Sigmoid colon (tissue), 7 donors: ENCODE measurements around the gene UBE2Q1. TPM values are rescaled to one million over a fixed set of nuclear protein-coding genes. Genes with fewer than 3 reads are reported as not detected.

Source experiments
- DNase-seq: peaks from one replicate; pipeline ENCODE4 v3.0.0-alpha.2; 2019
- H3K27ac ChIP-seq, 4 donors: fragments of 200-600 bp; sonication (generic); one replicate each; pipeline ENCODE4 v1.5.1; 2016 to 2019; ENCODE audit warnings: mild to moderate bottlenecking in 1 of 4
- H3K27me3 ChIP-seq, 3 donors: fragments of 200-600 bp; sonication (generic); one replicate each; pipeline ENCODE4 v1.5.1; 2019; ENCODE audit warnings: mild to moderate bottlenecking in 1 of 3
- H3K36me3 ChIP-seq, 4 donors: fragments of 200-600 bp; sonication (generic); one replicate each; pipeline ENCODE4 v1.5.1; 2016 to 2019
- H3K4me1 ChIP-seq, 4 donors: fragments of 200-600 bp; sonication (generic); one replicate each; pipeline ENCODE4 v1.5.1; 2017 to 2019
- H3K4me3 ChIP-seq, 4 donors: fragments of 200-600 bp; sonication (generic); one replicate each; pipeline ENCODE4 v1.5.1; 2017 to 2019; ENCODE audit warnings: mild to moderate bottlenecking in 2 of 4, moderate library complexity in 1 of 4
- H3K9me3 ChIP-seq, 4 donors: fragments of 200-600 bp in 3 of 4; sonication (generic) in 3 of 4; one replicate each; pipeline versions ENCODE4 v1.5.1 to v1.6.1; 2013 to 2019
- EP300 ChIP-seq, 4 donors: sonication (generic); formaldehyde crosslinking; IDR thresholded peaks; one replicate each; pipeline ENCODE4 v1.6.1; 2017; ENCODE audit warnings: antibody characterized with exemption in 4 of 4
- POLR2A ChIP-seq, 2 donors: fragments of 450-650 bp; IDR thresholded peaks; one replicate each; pipeline ENCODE4 v1.6.1; 2016; ENCODE audit warnings: antibody characterized with exemption in 2 of 2, mild to moderate bottlenecking in 2 of 2, moderate library complexity in 2 of 2
- POLR2AphosphoS5 ChIP-seq, 4 donors: sonication (generic); formaldehyde crosslinking; IDR thresholded peaks; one replicate each; pipeline ENCODE4 v1.6.1; 2017; ENCODE audit warnings: antibody characterized with exemption in 4 of 4
- WGBS, 2 donors: extraction: QIAGEN DNeasy Blood & Tissue Kit; methylation state at CpG; one replicate each; pipeline ENCODE4 v1.1.7; 2013; 5-methylcytosine and 5-hydroxymethylcytosine counted together
- intact Hi-C: fragments of 100-400 bp; cut with DNase I; formaldehyde crosslinking; loops from one replicate; pipeline ENCODE4 v1.15.1; 2023
- polyA plus RNA-seq, 3 donors: library from polyadenylated mRNA; stranded (reverse); fragments of 200-250 nt; gene quantifications; one replicate each; pipeline ENCODE4 v1.2.3, GENCODE V29; 2013
- total RNA-seq, 4 donors: library from RNA; depleted of rRNA; stranded (reverse); fragments of >200 nt; gene quantifications; one replicate each; pipeline ENCODE4 v1.1.0, GENCODE V29; 2016
- TF ChIP-seq, protein P1 (sequence below), 4 experiments: fragments of 450-650 bp in 3 of 4; fragments of 200-600 bp in 1 of 4; IDR thresholded peaks; one replicate each; pipeline ENCODE4 v1.5.1; 2016 to 2019; ENCODE audit warnings: antibody characterized with exemption in 4 of 4, mild to moderate bottlenecking in 3 of 4, moderate library complexity in 2 of 4
- donor health status: healthy with polysubstance abuse.
- donor health status: Bipolar disorder and iron deficiency.
- donor health status: healthy.

Gene UBE2Q1
- total and polyA plus RNA-seq, 7 donors = 15.1 to 40.7 (median 18.9) TPM

DNA sequence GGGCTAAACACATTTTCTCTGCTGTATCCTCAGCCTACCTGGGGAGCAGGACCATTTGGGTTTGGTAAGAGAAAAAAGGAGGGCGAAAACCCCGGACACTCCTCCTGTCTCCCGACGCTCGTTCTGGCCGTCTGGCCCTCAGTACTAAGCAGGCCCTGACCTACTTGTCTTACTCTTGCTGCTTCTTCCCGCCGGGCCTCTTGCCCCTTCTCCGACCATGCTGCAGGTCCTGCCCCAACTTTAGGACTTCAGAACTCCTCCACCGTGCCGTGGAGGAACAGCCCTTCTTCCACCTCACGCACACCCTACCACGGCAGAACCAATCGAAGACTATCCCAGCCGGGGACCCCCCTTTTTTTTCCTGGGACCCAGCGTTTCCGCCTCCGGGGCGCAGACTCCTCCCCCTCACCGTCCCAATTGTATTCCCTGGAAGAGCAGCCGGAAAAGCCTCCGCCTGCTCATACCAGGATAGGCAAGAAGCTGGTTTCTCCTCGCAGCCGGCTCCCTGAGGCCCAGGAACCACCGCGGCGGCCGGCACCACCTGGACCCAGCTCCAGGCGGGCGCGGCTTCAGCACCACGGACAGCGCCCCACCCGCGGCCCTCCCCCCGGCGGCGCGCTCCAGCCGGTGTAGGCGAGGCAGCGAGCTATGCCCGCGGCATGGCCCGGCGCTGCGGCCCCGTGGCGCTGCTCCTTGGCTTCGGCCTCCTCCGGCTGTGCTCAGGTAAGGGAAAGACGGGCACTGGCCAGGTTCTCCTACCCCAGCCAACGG lies 9.1 kb upstream of the UBE2Q1 start, which contains the start of gene CHRNB2:
Gene CHRNB2, plus strand, starts transcription at position 393 of the 771 bp plus-strand sequence. Its CDS starts 267 bp downstream, at position 660.
- Histone ChIP-seq H3K4me1 (peaks cover 0 to 10% (median 8%) of the 10 kb centered on the region in 4 donors), H3K36me3 (no peaks in the 10 kb centered on the region), H3K27ac (no peak within 1 kb of the TSS), H3K4me3 (peak within 1 kb of the TSS in 1 of 4 donors; percentile 17), H3K9me3 (no peaks in the 10 kb centered on the region), H3K27me3 (peaks cover 0 to 18% (median 9%) of the 10 kb centered on the region in 3 donors)
- TF ChIP-seq POLR2AphosphoS5 (IDR thresholded peaks at IDR 0.05) (no peak), EP300 (IDR thresholded peaks at IDR 0.05) (no peak), POLR2A (IDR thresholded peaks at IDR 0.05) (no peak)
- TF ChIP-seq, protein P1, sequence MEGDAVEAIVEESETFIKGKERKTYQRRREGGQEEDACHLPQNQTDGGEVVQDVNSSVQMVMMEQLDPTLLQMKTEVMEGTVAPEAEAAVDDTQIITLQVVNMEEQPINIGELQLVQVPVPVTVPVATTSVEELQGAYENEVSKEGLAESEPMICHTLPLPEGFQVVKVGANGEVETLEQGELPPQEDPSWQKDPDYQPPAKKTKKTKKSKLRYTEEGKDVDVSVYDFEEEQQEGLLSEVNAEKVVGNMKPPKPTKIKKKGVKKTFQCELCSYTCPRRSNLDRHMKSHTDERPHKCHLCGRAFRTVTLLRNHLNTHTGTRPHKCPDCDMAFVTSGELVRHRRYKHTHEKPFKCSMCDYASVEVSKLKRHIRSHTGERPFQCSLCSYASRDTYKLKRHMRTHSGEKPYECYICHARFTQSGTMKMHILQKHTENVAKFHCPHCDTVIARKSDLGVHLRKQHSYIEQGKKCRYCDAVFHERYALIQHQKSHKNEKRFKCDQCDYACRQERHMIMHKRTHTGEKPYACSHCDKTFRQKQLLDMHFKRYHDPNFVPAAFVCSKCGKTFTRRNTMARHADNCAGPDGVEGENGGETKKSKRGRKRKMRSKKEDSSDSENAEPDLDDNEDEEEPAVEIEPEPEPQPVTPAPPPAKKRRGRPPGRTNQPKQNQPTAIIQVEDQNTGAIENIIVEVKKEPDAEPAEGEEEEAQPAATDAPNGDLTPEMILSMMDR (IDR thresholded peaks at IDR 0.05) = no peak
- peak; percentile 70 for DNase-seq
- WGBS, 2 donors = 3 to 4% methylated on average over 53 of the region's 53 CpGs
- intact Hi-C loops = no loop called here

DNA sequence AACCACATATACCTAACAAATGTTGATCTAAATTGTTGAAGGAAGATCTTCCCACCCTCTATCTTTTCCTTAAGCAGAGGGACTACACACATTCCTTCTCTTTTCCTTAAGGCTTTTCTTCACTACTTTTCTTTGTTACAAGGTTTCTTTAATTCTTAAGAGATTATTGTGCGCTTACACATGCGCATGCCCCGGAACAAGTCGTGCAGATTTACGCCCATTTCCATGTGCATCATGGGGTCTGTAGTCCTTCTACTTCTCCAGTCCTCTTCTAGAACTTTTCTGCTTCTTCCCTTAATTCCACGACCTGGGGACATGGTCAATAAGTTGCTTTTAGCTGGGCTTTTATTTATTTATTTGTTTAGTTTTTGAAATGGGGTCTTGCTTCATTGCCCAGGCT lies 7.4 kb upstream of the UBE2Q1 start:
- TF ChIP-seq, protein P1 (IDR thresholded peaks at IDR 0.05) = no peak
- TF ChIP-seq EP300 (IDR thresholded peaks at IDR 0.05) = no peak
- no peak for TF ChIP-seq POLR2A (IDR thresholded peaks at IDR 0.05)
- TF ChIP-seq POLR2AphosphoS5 (IDR thresholded peaks at IDR 0.05) = no peak
- peaks cover 0 to 10% (median 8%) of the 10 kb centered on the region in 4 donors for H3K4me1 ChIP-seq
- H3K4me3 ChIP-seq = no peak overlapping the region
- DNase-seq = no peak
- WGBS, 2 donors = 82 to 84% methylated on average over 6 of the region's 6 CpGs
- H3K9me3 ChIP-seq = no peaks in the 10 kb centered on the region
- no peaks in the 10 kb centered on the region for H3K36me3 ChIP-seq
- no peak overlapping the region for H3K27ac ChIP-seq
- H3K27me3 ChIP-seq = peaks cover 0 to 18% (median 9%) of the 10 kb centered on the region in 3 donors
- intact Hi-C loops = no loop called here

DNA sequence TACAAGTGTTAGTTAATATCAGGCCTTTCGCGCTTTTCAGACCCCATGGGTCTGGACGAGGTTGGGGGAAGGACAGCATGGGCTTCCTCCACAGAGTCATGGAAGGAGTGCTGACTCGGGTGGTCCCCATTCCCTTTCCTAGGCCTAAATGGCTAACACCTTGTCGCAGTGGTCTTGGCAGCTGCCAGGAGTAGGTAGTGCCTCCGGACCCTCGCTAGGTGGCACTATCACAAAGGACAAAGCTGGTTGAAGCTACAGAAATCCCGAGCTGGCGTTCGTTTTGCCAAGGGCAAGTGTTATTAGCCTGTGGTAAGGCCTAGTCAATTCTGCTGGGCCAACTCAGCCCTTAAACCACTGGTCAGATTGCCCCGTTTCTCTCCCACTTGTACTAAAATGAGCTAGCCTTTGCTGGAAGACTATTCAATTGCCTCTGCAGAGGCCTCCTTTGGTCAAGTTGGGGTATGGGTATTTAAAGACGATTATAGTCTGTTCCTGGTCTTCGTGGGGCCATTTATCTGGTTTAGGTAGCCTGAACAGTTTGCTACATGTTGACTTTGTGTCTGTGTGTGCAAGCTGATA lies 1.1 kb upstream of the UBE2Q1 start:
- Histone ChIP-seq H3K9me3 (no peaks in the 10 kb centered on the region), H3K27ac (peak overlapping the region; percentile 94 to 96 (median 94)), H3K4me1 (peaks cover 0 to 34% (median 32%) of the 10 kb centered on the region in 4 donors), H3K27me3 (no peaks in the 10 kb centered on the region), H3K4me3 (peak overlapping the region; percentile 52 to 95 (median 86)), H3K36me3 (peaks cover 0 to 15% (median 13%) of the 10 kb centered on the region in 4 donors)
- WGBS, 2 donors = 9 to 11% methylated on average over 13 of the region's 13 CpGs
- intact Hi-C loops = loop anchor here (2.0 to 10.0 kb wide), 9 partner anchors 49 to 495 kb away; partner anchors contain the start of genes ADAM15, ADAR, ATP8B2 and IL6R
- peak; percentile 96 for DNase-seq
- TF ChIP-seq POLR2A (IDR thresholded peaks at IDR 0.05) (no peak), EP300 (IDR thresholded peaks at IDR 0.05) (no peak), POLR2AphosphoS5 (IDR thresholded peaks at IDR 0.05) (peak in 2 of 4 donors; percentile 29 to 47)
- TF ChIP-seq, protein P1 (IDR thresholded peaks at IDR 0.05) = peak; percentile 85 to 98 (median 95)

DNA sequence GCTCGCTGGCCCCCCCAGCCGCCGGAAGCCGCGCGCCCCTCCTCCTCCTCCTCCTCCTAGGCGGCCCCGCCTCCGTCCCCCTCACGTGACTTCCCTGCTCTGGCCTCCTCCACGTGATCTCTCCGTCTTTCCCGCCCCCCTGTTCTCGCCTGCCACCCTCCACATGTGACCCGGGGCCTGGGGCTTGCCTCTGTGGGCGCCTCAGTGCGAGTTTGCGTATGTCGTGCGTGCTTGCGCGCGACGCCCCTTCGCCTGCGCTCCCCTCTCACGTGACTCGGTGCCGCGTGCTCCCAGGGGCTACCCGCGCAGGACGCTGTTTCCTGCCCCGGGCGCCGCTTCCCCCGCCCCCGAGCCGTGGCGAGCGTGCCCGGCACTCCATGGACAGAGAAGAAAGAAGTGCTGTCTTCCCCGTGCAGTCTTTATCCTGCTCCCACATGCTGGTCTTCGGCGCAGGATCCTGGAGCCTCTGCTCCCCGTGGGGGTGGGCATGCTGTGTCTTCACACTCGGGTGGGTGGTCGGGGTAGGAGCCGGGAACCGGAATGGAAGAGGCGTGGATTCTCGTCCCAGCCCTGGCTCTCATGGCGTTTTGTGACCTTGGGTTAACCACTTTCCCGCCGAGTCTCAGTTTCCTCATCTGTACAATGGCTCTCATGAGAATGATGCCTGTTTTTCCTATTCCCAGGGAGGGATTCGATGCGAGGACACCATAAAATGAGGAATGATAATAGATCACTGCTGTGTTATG lies 431 bp upstream of the UBE2Q1 start:
- Histone ChIP-seq H3K9me3 (no peaks in the 10 kb centered on the region), H3K36me3 (peaks cover 0 to 22% (median 20%) of the 10 kb centered on the region in 4 donors), H3K4me3 (peak overlapping the region; percentile 52 to 95 (median 86)), H3K27ac (peak overlapping the region; percentile 94 to 96 (median 94)), H3K27me3 (no peaks in the 10 kb centered on the region), H3K4me1 (peaks cover 0 to 39% (median 34%) of the 10 kb centered on the region in 4 donors)
- intact Hi-C loops = loop anchor here (2.0 to 10.0 kb wide), 9 partner anchors 50 to 496 kb away; partner anchors contain the start of genes ADAM15, ADAR, ATP8B2 and IL6R
- TF ChIP-seq POLR2AphosphoS5 (IDR thresholded peaks at IDR 0.05) (peak; percentile 75 to 94 (median 78)), POLR2A (IDR thresholded peaks at IDR 0.05) (peak in 1 of 2 donors; percentile 22), EP300 (IDR thresholded peaks at IDR 0.05) (peak in 3 of 4 donors; percentile 41 to 97 (median 61))
- TF ChIP-seq, protein P1 (IDR thresholded peaks at IDR 0.05) = no peak
- DNase-seq = peak; percentile 100
- 0 to 1% methylated on average over 57 of the region's 57 CpGs for WGBS, 2 donors
